GM23338 (cell line): ENCODE data around the gene AP3M1. TPM values are rescaled to one million over a fixed set of nuclear protein-coding genes. Genes with fewer than 3 reads are reported as not detected.

Experiments
- ATAC-seq: fragments of 200-7000 bp; cut with Tn5 transposase; 3 replicates; pipeline ENCODE4 v1.9.1; 2020
- DNase-seq: peaks from one replicate; pipeline ENCODE4 v3.0.0-alpha.2; 2015; ENCODE audit warnings: low spot score
- H2AFZ ChIP-seq: fragments of 200-600 bp; sonication (generic); 2 replicates; pipeline ENCODE4 v1.8.0; 2016; ENCODE audit warnings: antibody characterized with exemption, mild to moderate bottlenecking, moderate library complexity
- H3F3A ChIP-seq: fragments of 200-600 bp; sonication (generic); replicated peaks from 2 replicates; pipeline ENCODE4 v1.8.0; 2017; ENCODE audit warnings: antibody characterized with exemption, mixed run types, low read depth
- H3K27ac ChIP-seq: fragments of 200-600 bp; sonication (generic); 2 replicates; pipeline ENCODE4 v1.6.1; 2016; ENCODE audit warnings: low read depth
- H3K27me3 ChIP-seq: fragments of 200-600 bp; sonication (generic); 2 replicates; pipeline ENCODE4 v1.8.0; 2016; ENCODE audit warnings: mild to moderate bottlenecking, mixed run types, moderate library complexity; ENCODE audit not compliant: insufficient read depth
- H3K36me3 ChIP-seq: fragments of 200-600 bp; sonication (generic); 2 replicates; pipeline ENCODE4 v1.8.0; 2016; ENCODE audit warnings: mild to moderate bottlenecking; ENCODE audit not compliant: insufficient read depth
- H3K4me1 ChIP-seq: fragments of 200-600 bp; sonication (generic); 2 replicates; pipeline ENCODE4 v1.8.0; 2016; ENCODE audit warnings: mild to moderate bottlenecking, moderate library complexity; ENCODE audit not compliant: insufficient read depth
- H3K4me2 ChIP-seq: fragments of 200-600 bp; sonication (generic); 2 replicates; pipeline ENCODE4 v1.7.1; 2017; ENCODE audit warnings: mixed run types
- H3K4me3 ChIP-seq: fragments of 200-600 bp; sonication (generic); 2 replicates; pipeline ENCODE4 v1.6.1; 2016; ENCODE audit warnings: mixed run types
- H3K79me2 ChIP-seq: fragments of 200-600 bp; sonication (generic); replicated peaks from 2 replicates; pipeline ENCODE4 v1.8.0; 2017; ENCODE audit warnings: mild to moderate bottlenecking; ENCODE audit not compliant: insufficient read depth
- H3K9me2 ChIP-seq: fragments of 200-600 bp; sonication (generic); 2 replicates; pipeline ENCODE4 v1.8.0; 2017; ENCODE audit not compliant: insufficient read depth
- H4K20me1 ChIP-seq: fragments of 200-600 bp; sonication (generic); replicated peaks from 2 replicates; pipeline ENCODE4 v1.8.0; 2017; ENCODE audit warnings: mild to moderate bottlenecking; ENCODE audit not compliant: insufficient read depth
- H3K27ac Mint-ChIP-seq: 2 replicates; pipeline ENCODE4 v1.8.0; 2020; ENCODE audit warnings: inconsistent platforms, mild to moderate bottlenecking, moderate library complexity, mixed read lengths
- H3K27me3 Mint-ChIP-seq: 3 replicates; pipeline ENCODE4 v1.8.0; 2022; ENCODE audit warnings: low read depth, mild to moderate bottlenecking, moderate library complexity, mixed read lengths, inconsistent platforms; ENCODE audit not compliant: insufficient read depth, poor library complexity
- H3K36me3 Mint-ChIP-seq: 3 replicates; pipeline ENCODE4 v1.8.0; 2021; ENCODE audit warnings: low read depth, mild to moderate bottlenecking, inconsistent platforms, moderate library complexity, mixed read lengths
- H3K4me1 Mint-ChIP-seq: 3 replicates; pipeline ENCODE4 v1.8.0; 2020; ENCODE audit warnings: mild to moderate bottlenecking, inconsistent platforms, mixed read lengths
- H3K4me3 Mint-ChIP-seq: 3 replicates; pipeline ENCODE4 v1.8.0; 2021; ENCODE audit warnings: moderate library complexity, mild to moderate bottlenecking, inconsistent platforms, mixed read lengths
- H3K9me3 Mint-ChIP-seq: 3 replicates; pipeline ENCODE4 v1.8.0; 2020; ENCODE audit warnings: moderate library complexity, mild to moderate bottlenecking, inconsistent platforms, mixed read lengths
- CREB1 ChIP-seq: fragments of 250-450 bp; sonication (Bioruptor Pico); IDR thresholded peaks from 2 replicates; pipeline ENCODE4 v1.5.0; 2020; ENCODE audit warnings: low read depth, mild to moderate bottlenecking, moderate library complexity
- CTCF ChIP-seq, 2 experiments: fragments of 200-600 bp in 1 of 2; sonication (generic) in 1 of 2; conservative IDR thresholded peaks; 2 replicates each; pipeline versions ENCODE4 v1.5.1 to v1.6.1; 2016 to 2017; ENCODE audit warnings: antibody characterized with exemption in 2 of 2, low read depth in 2 of 2, mild to moderate bottlenecking in 2 of 2, moderate library complexity in 1 of 2
- ETS1 ChIP-seq: IDR thresholded peaks from 2 replicates; pipeline ENCODE4 v1.6.1; 2016; ENCODE audit warnings: antibody characterized with exemption
- EZH2 ChIP-seq: fragments of 200-600 bp; sonication (generic); IDR thresholded peaks from one replicate; pipeline ENCODE4 v1.8.0; 2017; ENCODE audit warnings: antibody characterized with exemption, mild to moderate bottlenecking, low read depth; ENCODE audit not compliant: unreplicated experiment
- EZH2phosphoT487 ChIP-seq: fragments of 200-600 bp; sonication (generic); IDR thresholded peaks from one replicate; pipeline ENCODE4 v1.8.1; 2018; ENCODE audit warnings: antibody characterized with exemption; ENCODE audit not compliant: unreplicated experiment
- POLR2AphosphoS5 ChIP-seq: IDR thresholded peaks from 2 replicates; pipeline ENCODE4 v1.6.1; 2016; ENCODE audit warnings: antibody characterized with exemption, low read depth
- REST ChIP-seq: IDR thresholded peaks from one replicate; pipeline ENCODE4 v1.6.1; 2018; ENCODE audit warnings: antibody characterized with exemption; ENCODE audit not compliant: unreplicated experiment
- STAT1 ChIP-seq: IDR thresholded peaks from one replicate; pipeline ENCODE4 v1.6.1; 2016; ENCODE audit warnings: antibody characterized with exemption; ENCODE audit not compliant: unreplicated experiment
- ZNF114 ChIP-seq: fragments of 250-450 bp; sonication (Bioruptor Pico); IDR thresholded peaks from 2 replicates; pipeline ENCODE4 v1.5.0; 2020; ENCODE audit warnings: mild to moderate bottlenecking, moderate library complexity
- ZNF331 ChIP-seq: fragments of 250-450 bp; sonication (Bioruptor Pico); IDR thresholded peaks from 2 replicates; pipeline ENCODE4 v1.5.0; 2020; ENCODE audit warnings: low read depth, mild to moderate bottlenecking, moderate library complexity
- ZNF462 ChIP-seq: fragments of 250-450 bp; sonication (Bioruptor Pico); IDR thresholded peaks from 2 replicates; pipeline ENCODE4 v1.5.0; 2020; ENCODE audit warnings: mild to moderate bottlenecking, moderate library complexity
- polyA plus RNA-seq: library from polyadenylated mRNA; unstranded; fragments of >200 nt; fragmentation: Nextera tagmentation; extraction: Ambion mirVana; gene quantifications from 2 replicates; pipeline ENCODE4 v1.2.1, GENCODE V29; 2016
- total RNA-seq: library from RNA; depleted of rRNA; stranded (reverse); fragments of >200 nt; shearing (Covaris generic); gene quantifications from 2 replicates; pipeline ENCODE4 v1.2.3, GENCODE V29; 2014

Gene AP3M1
- total and polyA plus RNA-seq, 2 experiments from 2014 or later = 13.8 to 41.7 TPM

GRCh38 chr10:74104480-74104879 lies 46.1 kb downstream of the AP3M1 start:
- H3K36me3 ChIP-seq = peaks cover 84% of the 10 kb centered on the region
- no peaks in the 10 kb centered on the region for H3K4me1 ChIP-seq
- no peak overlapping the region for H2AFZ ChIP-seq
- H3K4me3 ChIP-seq = no peak overlapping the region
- H3K4me2 ChIP-seq = no peak overlapping the region
- H4K20me1 ChIP-seq = peaks cover 7% of the 10 kb centered on the region; the same call in 1 of the 2 replicates
- H3K27ac ChIP-seq = no peak overlapping the region
- ATAC-seq (no peak), DNase-seq (no peak)
- Mint-ChIP-seq H3K27ac (no peak overlapping the region), H3K36me3 (peaks cover 97% of the 10 kb centered on the region), H3K27me3 (peaks cover 7% of the 10 kb centered on the region), H3K9me3 (no peaks in the 10 kb centered on the region), H3K4me1 (no peaks in the 10 kb centered on the region), H3K4me3 (no peak overlapping the region)
- H3K9me2 ChIP-seq = no peaks in the 10 kb centered on the region
- no peaks in the 10 kb centered on the region for H3K27me3 ChIP-seq
- H3K79me2 ChIP-seq = peaks cover 11% of the 10 kb centered on the region
- TF ChIP-seq ETS1 = no peak
- TF ChIP-seq REST = no peak
- TF ChIP-seq POLR2AphosphoS5 = no peak
- no peak for TF ChIP-seq ZNF331
- TF ChIP-seq ZNF462 (CRISPR knock-in tag) = no peak
- no peak for TF ChIP-seq CTCF (conservative IDR thresholded peaks at IDR 0.05; ENCODE audit: low read depth in 2 of 2)
- no peak for TF ChIP-seq EZH2
- no peak for TF ChIP-seq STAT1
- TF ChIP-seq ZNF114 (CRISPR knock-in tag) = no peak
- TF ChIP-seq EZH2phosphoT487 = no peak
- TF ChIP-seq CREB1 (CRISPR knock-in tag) = no peak
- H3F3A ChIP-seq = peaks cover 23% of the 10 kb centered on the region
